Measurements from ENCODE around the gene PIP4K2B. TPM values are rescaled to one million over a fixed set of nuclear protein-coding genes. Genes with fewer than 3 reads are reported as not detected.

The PIP4K2B gene
- total RNA-seq, 2 donors from 2014 or later = 20.2 to 30.3 TPM

- ATAC-seq (peak; percentile 7), DNase-seq (peak in 3 of 4 donors; percentile 42 to 48 (median 43))
- Histone ChIP-seq H3K27ac (peak overlapping the region; percentile 95 to 100 (median 99)), H3K27me3 (no peaks in the 10 kb centered on the region), H3K4me3 (peak overlapping the region; percentile 52 to 98), H3K36me3 (replicated peaks in 1 of 2; ENCODE audit: insufficient read depth in 1 of 2, low read depth in 2 of 2) (peaks cover 0 to 12% of the 10 kb centered on the region in 2 donors), H3K9me3 (no peaks in the 10 kb centered on the region), H3K4me1 (peaks cover 30% of the 10 kb centered on the region)
- intact Hi-C loops (cut with DNase I) = no loop called here
- no peak for TF ChIP-seq CTCF (IDR thresholded peaks at IDR 0.05)
- TF ChIP-seq POLR2A (IDR thresholded peaks at IDR 0.05) = peak in 1 of 3 donors; percentile 40
- WGBS, 2 donors = 0% methylated on average over 16 to 47 of the region's 53 CpGs
Observed at GRCh38 chr17:38798614-38799500, 499 bp downstream of the PIP4K2B start.

- TF ChIP-seq POLR2A (IDR thresholded peaks at IDR 0.05) (no peak), CTCF (IDR thresholded peaks at IDR 0.05) (no peak)
- Histone ChIP-seq H3K27ac (peak overlapping the region in 1 of 4 donors; percentile 100), H3K4me3 (no peak overlapping the region), H3K27me3 (no peaks in the 10 kb centered on the region), H3K4me1 (peaks cover 30% of the 10 kb centered on the region), H3K9me3 (no peaks in the 10 kb centered on the region), H3K36me3 (replicated peaks in 1 of 2; ENCODE audit: insufficient read depth in 1 of 2, low read depth in 2 of 2) (peaks cover 0 to 5% of the 10 kb centered on the region in 2 donors)
- no peak for ATAC-seq
- WGBS, 2 donors = 79 to 83% methylated on average over 6 of the region's 6 CpGs
- no peak for DNase-seq
- intact Hi-C loops (cut with DNase I) = no loop called here
Observed at GRCh38 chr17:38797828-38798227, 1.5 kb downstream of the PIP4K2B start.

GRCh38 chr17:38797158-38797490 lies 2.2 kb downstream of the PIP4K2B start:
- Histone ChIP-seq H3K27ac (no peak overlapping the region), H3K4me1 (peaks cover 30% of the 10 kb centered on the region), H3K27me3 (no peaks in the 10 kb centered on the region), H3K9me3 (no peaks in the 10 kb centered on the region), H3K36me3 (replicated peaks in 1 of 2; ENCODE audit: insufficient read depth in 1 of 2, low read depth in 2 of 2) (peaks cover 0 to 5% of the 10 kb centered on the region in 2 donors), H3K4me3 (no peak overlapping the region)
- DNase-seq (no peak), ATAC-seq (no peak)
- intact Hi-C loops (cut with DNase I) = no loop called here
- WGBS, 2 donors = 80 to 84% methylated on average over 5 of the region's 5 CpGs
- TF ChIP-seq POLR2A (IDR thresholded peaks at IDR 0.05) (no peak), CTCF (IDR thresholded peaks at IDR 0.05) (no peak)

GRCh38 chr17:38796451-38797157 lies 2.8 kb downstream of the PIP4K2B start:
- TF ChIP-seq POLR2A (IDR thresholded peaks at IDR 0.05) (no peak), CTCF (IDR thresholded peaks at IDR 0.05) (no peak)
- ATAC-seq = no peak
- Histone ChIP-seq H3K36me3 (replicated peaks in 1 of 2; ENCODE audit: insufficient read depth in 1 of 2, low read depth in 2 of 2) (peaks cover 0 to under 1% of the 10 kb centered on the region in 2 donors), H3K4me3 (no peak overlapping the region), H3K27me3 (no peaks in the 10 kb centered on the region), H3K9me3 (no peaks in the 10 kb centered on the region), H3K4me1 (peaks cover 30% of the 10 kb centered on the region), H3K27ac (no peak overlapping the region)
- no peak for DNase-seq
- intact Hi-C loops (cut with DNase I) = no loop called here
- WGBS, 2 donors = 50 to 54% methylated on average over 5 of the region's 5 CpGs

Data from body of pancreas (tissue), 4 donors.